ENCODE measurements around the gene INCA1.

DNA sequence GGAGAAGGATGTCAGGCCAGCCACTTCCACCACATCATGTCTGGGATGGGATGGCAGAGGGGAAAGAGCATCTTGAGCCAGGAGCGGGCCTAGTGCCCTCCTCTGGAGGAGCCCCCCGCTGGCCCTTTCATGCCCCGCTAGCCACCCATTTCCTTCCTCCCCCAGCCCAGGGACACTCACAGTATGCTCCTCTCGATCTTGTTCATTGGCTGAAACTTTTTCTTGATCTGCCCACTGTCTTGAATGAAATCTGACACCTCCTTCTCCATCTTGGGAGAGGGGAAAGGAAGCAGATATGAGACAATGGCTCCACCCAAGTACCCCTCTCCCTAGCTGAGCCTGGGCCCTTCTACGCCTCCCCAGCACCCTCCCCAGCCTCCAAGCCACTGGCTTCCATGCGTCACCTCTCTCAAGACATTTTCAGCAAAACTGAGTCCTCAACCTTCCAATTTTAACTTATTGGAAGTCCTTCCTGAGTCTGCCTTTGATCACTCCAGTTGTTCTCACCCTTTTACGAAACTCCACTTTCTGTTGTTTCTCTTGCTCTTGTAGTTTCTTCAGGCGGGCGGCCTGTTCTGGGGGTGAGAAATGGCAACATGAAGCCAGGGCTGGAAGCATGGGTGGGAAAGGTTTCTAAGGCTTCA is 36.9 kb downstream of the INCA1 start:
- TF ChIP-seq, protein P1, sequence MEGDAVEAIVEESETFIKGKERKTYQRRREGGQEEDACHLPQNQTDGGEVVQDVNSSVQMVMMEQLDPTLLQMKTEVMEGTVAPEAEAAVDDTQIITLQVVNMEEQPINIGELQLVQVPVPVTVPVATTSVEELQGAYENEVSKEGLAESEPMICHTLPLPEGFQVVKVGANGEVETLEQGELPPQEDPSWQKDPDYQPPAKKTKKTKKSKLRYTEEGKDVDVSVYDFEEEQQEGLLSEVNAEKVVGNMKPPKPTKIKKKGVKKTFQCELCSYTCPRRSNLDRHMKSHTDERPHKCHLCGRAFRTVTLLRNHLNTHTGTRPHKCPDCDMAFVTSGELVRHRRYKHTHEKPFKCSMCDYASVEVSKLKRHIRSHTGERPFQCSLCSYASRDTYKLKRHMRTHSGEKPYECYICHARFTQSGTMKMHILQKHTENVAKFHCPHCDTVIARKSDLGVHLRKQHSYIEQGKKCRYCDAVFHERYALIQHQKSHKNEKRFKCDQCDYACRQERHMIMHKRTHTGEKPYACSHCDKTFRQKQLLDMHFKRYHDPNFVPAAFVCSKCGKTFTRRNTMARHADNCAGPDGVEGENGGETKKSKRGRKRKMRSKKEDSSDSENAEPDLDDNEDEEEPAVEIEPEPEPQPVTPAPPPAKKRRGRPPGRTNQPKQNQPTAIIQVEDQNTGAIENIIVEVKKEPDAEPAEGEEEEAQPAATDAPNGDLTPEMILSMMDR (IDR thresholded peaks at IDR 0.05), result no peak
- TF ChIP-seq POLR2AphosphoS5 (IDR thresholded peaks at IDR 0.05) (no peak), POLR2A (IDR thresholded peaks at IDR 0.05) (no peak)

All from stomach (tissue), 4 donors.